SH-SY5Y (cell line): ENCODE results near the gene PSD4.

Experiments used
- GATA2 ChIP-seq: IDR thresholded peaks from 2 replicates; pipeline ENCODE4 v1.6.1; 2011; ENCODE audit warnings: mild to moderate bottlenecking, low read depth, low read length
- GATA3 ChIP-seq: IDR thresholded peaks from 2 replicates; pipeline ENCODE4 v1.6.1; 2011; ENCODE audit warnings: low read depth, mild to moderate bottlenecking, low read length, moderate library complexity

GRCh38 chr2:113178891-113179290 lies 5.1 kb downstream of the PSD4 start:
- TF ChIP-seq GATA2 (no peak), GATA3 (no peak)
